Liver (tissue), 9 donors: Measurements from ENCODE around the gene IQSEC3. TPM values are rescaled to one million over a fixed set of nuclear protein-coding genes. Genes with fewer than 3 reads are reported as not detected.
"Not testable (repeated sequence)": the region's sequence is repeated elsewhere in the genome, so short reads cannot be mapped to it uniquely, and the experiment has no call there.

Source experiments
- DNase-seq: peaks from one replicate; pipeline ENCODE4 v3.0.0-alpha.2; 2017; ENCODE audit warnings: low spot score
- H3K27ac ChIP-seq, 2 donors: one replicate each; pipeline ENCODE4 v1.7.0; 2013; ENCODE audit warnings: inconsistent platforms in 2 of 2, low read length in 2 of 2, control low read depth in 1 of 2, low read depth in 1 of 2, mild to moderate bottlenecking in 1 of 2
- H3K27me3 ChIP-seq, 4 donors: one replicate each; pipeline versions ENCODE4 v1.6.1 to v1.7.0; 2013; ENCODE audit warnings: low read length in 3 of 4, inconsistent platforms in 1 of 4, mild to moderate bottlenecking in 1 of 4, moderate library complexity in 1 of 4; ENCODE audit not compliant: control insufficient read depth in 4 of 4, insufficient read depth in 4 of 4
- H3K36me3 ChIP-seq, 4 donors: one replicate each; pipeline versions ENCODE4 v1.6.1 to v1.7.0; 2013; ENCODE audit warnings: low read length in 3 of 4, mild to moderate bottlenecking in 3 of 4, low read depth in 1 of 4, moderate library complexity in 1 of 4; ENCODE audit not compliant: control insufficient read depth in 4 of 4, insufficient read depth in 3 of 4
- H3K4me1 ChIP-seq, 4 donors: one replicate each; pipeline versions ENCODE4 v1.6.1 to v1.7.0; 2013; ENCODE audit warnings: low read length in 3 of 4, mild to moderate bottlenecking in 3 of 4, moderate library complexity in 1 of 4; ENCODE audit not compliant: control insufficient read depth in 4 of 4, insufficient read depth in 4 of 4
- H3K4me3 ChIP-seq, 3 donors: one replicate each; pipeline versions ENCODE4 v1.6.1 to v1.7.0; 2013; ENCODE audit warnings: low read length in 3 of 3, control low read depth in 1 of 3, low read depth in 1 of 3, mild to moderate bottlenecking in 1 of 3
- H3K9ac ChIP-seq, 2 donors: one replicate each; pipeline ENCODE4 v1.7.0; 2013; ENCODE audit warnings: low read length in 2 of 2, mild to moderate bottlenecking in 2 of 2, moderate library complexity in 2 of 2, control low read depth in 1 of 2, low read depth in 1 of 2
- H3K9me3 ChIP-seq, 4 donors: one replicate each; pipeline versions ENCODE4 v1.6.1 to v1.7.0; 2013; ENCODE audit warnings: low read length in 3 of 4; ENCODE audit not compliant: control insufficient read depth in 4 of 4
- FOXA2 ChIP-seq: IDR thresholded peaks from 2 replicates; pipeline ENCODE4 v1.6.1; 2016; ENCODE audit warnings: antibody characterized with exemption
- GABPA ChIP-seq, 2 donors: IDR thresholded peaks in 1 of 2; conservative IDR thresholded peaks in 1 of 2; 2 replicates each; pipeline ENCODE4 v1.6.1; 2016; ENCODE audit warnings: antibody characterized with exemption in 2 of 2, mild to moderate bottlenecking in 1 of 2, moderate library complexity in 1 of 2
- HNF4G ChIP-seq: IDR thresholded peaks from 2 replicates; pipeline ENCODE4 v1.6.1; 2016; ENCODE audit warnings: antibody characterized with exemption
- MAX ChIP-seq: IDR thresholded peaks from 2 replicates; pipeline ENCODE4 v1.6.1; 2016; ENCODE audit warnings: antibody characterized with exemption
- NR2F2 ChIP-seq: IDR thresholded peaks from 2 replicates; pipeline ENCODE4 v1.6.1; 2016; ENCODE audit warnings: antibody characterized with exemption
- RAD21 ChIP-seq, 2 donors: IDR thresholded peaks; 2 replicates each; pipeline ENCODE4 v1.6.1; 2016; ENCODE audit warnings: antibody characterized with exemption in 2 of 2, mild to moderate bottlenecking in 2 of 2
- RXRA ChIP-seq, 2 donors: IDR thresholded peaks; 2 replicates each; pipeline ENCODE4 v1.6.1; 2017 to 2018; ENCODE audit warnings: antibody characterized with exemption in 2 of 2, mild to moderate bottlenecking in 1 of 2
- TAF1 ChIP-seq: conservative IDR thresholded peaks from 2 replicates; pipeline ENCODE4 v1.6.1; 2016; ENCODE audit warnings: antibody characterized with exemption, mild to moderate bottlenecking
- YY1 ChIP-seq: IDR thresholded peaks from 2 replicates; pipeline ENCODE4 v1.6.1; 2016; ENCODE audit warnings: antibody characterized with exemption, mild to moderate bottlenecking
- WGBS: extraction: QIAGEN DNeasy Blood & Tissue Kit; methylation state at CpG from one replicate; pipeline ENCODE4 v1.1.7; 2013; 5-methylcytosine and 5-hydroxymethylcytosine counted together
- polyA plus RNA-seq, 2 donors: library from polyadenylated mRNA; stranded (reverse) in 1 of 2; unstranded in 1 of 2; fragments of 200-250 nt in 1 of 2; fragments of >200 nt in 1 of 2; fragmentation: Nextera tagmentation in 1 of 2; extraction: Ambion mirVana in 1 of 2; gene quantifications; one replicate each; pipeline versions ENCODE4 v1.2.1 to v1.2.3, GENCODE V29; 2013 to 2015
- total RNA-seq, 2 donors: library from RNA; depleted of rRNA; stranded (reverse); fragments of >200 nt; gene quantifications; one replicate each; pipeline ENCODE4 v1.2.3, GENCODE V29; 2014
- TF ChIP-seq, protein P1 (sequence below): IDR thresholded peaks from 2 replicates; pipeline ENCODE4 v1.6.1; 2016; ENCODE audit warnings: antibody characterized with exemption
- TF ChIP-seq, protein P2 (sequence below): fragments of 150-350 bp; IDR thresholded peaks from 2 replicates; pipeline ENCODE4 v1.5.1; 2017; ENCODE audit warnings: improper control_type of control experiment, low read depth, low read length; ENCODE audit not compliant: missing input control
- donor health status: healthy.
- donor health status: healthy.
- donor health status: healthy.
- donor health status: healthy.
- donor health status: healthy.

IQSEC3 gene
- total and polyA plus RNA-seq, 4 donors = under 0.01 to 0.79 (median 0.48) TPM

- not testable (repeated sequence) for DNase-seq, H3K36me3 ChIP-seq, H3K4me1 ChIP-seq, H3K9ac ChIP-seq, H3K27ac ChIP-seq, H3K4me3 ChIP-seq, H3K9me3 ChIP-seq, H3K27me3 ChIP-seq
- 90% methylated on average over 10 of the region's 10 CpGs for WGBS
Observed at GRCh38 chr12:76102-76501, 9.5 kb downstream of the IQSEC3 start.

- H3K36me3 ChIP-seq, H3K27me3 ChIP-seq, DNase-seq, H3K27ac ChIP-seq, H3K9ac ChIP-seq, H3K4me3 ChIP-seq, H3K4me1 ChIP-seq, H3K9me3 ChIP-seq: not testable (repeated sequence)
- WGBS = 95% methylated on average over 7 of the region's 8 CpGs
Observed at GRCh38 chr12:76551-76950, 10.0 kb downstream of the IQSEC3 start.

GRCh38 chr12:77101-77719 is 10.6 kb downstream of the IQSEC3 start:
- WGBS = 77% methylated on average over 11 of the region's 26 CpGs
- H3K9ac ChIP-seq, H3K27me3 ChIP-seq, H3K4me3 ChIP-seq, H3K36me3 ChIP-seq, H3K9me3 ChIP-seq, H3K4me1 ChIP-seq, H3K27ac ChIP-seq, DNase-seq: not testable (repeated sequence)

GRCh38 chr12:77769-78383 is 11.3 kb downstream of the IQSEC3 start:
- H3K27ac ChIP-seq, H3K36me3 ChIP-seq, H3K27me3 ChIP-seq, H3K9ac ChIP-seq, H3K4me1 ChIP-seq, DNase-seq, H3K9me3 ChIP-seq: not testable (repeated sequence)
- peak overlapping the region in 1 of 3 donors; percentile 36 for H3K4me3 ChIP-seq
- WGBS = 4% methylated on average over 63 of the region's 82 CpGs

DNA sequence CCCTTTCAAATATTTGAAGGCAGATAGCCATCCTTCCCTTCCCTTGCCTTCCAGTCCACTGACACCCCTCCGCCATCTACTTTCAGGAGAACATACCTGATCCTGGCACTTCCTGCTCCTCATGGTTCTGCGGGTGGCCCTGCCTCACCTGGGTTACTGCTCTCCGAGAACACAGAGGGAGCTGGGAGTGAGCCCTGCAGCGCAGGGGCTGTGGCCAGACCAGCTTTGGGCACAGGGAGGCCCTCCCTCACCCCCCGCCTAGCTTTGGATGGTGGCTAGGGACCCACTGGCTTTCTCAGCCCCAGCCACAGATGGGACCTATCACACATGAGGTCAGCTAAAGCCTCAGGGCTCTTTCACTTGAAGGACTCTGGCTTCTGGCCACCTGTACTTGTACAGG is 12.4 kb downstream of the IQSEC3 start:
- no peak overlapping the region for H3K27ac ChIP-seq
- no peak overlapping the region for H3K4me3 ChIP-seq
- H3K9ac ChIP-seq = no peak overlapping the region
- H3K27me3 ChIP-seq = peaks cover 0 to 2% (median 0%) of the 10 kb centered on the region in 4 donors
- H3K9me3 ChIP-seq = no peaks in the 10 kb centered on the region
- 81% methylated on average over 5 of the region's 5 CpGs for WGBS
- peaks cover 0 to 1% (median 0%) of the 10 kb centered on the region in 4 donors for H3K4me1 ChIP-seq
- H3K36me3 ChIP-seq = no peaks in the 10 kb centered on the region
- DNase-seq = no peak
- TF ChIP-seq TAF1 (no peak), GABPA (IDR thresholded peaks at IDR 0.05 in 1 of 2, conservative IDR thresholded peaks at IDR 0.05 in 1 of 2) (no peak), HNF4G (no peak), NR2F2 (no peak), RAD21 (IDR thresholded peaks at IDR 0.05) (no peak), YY1 (no peak), FOXA2 (no peak), MAX (no peak), RXRA (IDR thresholded peaks at IDR 0.05) (no peak)
- TF ChIP-seq, protein P1, sequence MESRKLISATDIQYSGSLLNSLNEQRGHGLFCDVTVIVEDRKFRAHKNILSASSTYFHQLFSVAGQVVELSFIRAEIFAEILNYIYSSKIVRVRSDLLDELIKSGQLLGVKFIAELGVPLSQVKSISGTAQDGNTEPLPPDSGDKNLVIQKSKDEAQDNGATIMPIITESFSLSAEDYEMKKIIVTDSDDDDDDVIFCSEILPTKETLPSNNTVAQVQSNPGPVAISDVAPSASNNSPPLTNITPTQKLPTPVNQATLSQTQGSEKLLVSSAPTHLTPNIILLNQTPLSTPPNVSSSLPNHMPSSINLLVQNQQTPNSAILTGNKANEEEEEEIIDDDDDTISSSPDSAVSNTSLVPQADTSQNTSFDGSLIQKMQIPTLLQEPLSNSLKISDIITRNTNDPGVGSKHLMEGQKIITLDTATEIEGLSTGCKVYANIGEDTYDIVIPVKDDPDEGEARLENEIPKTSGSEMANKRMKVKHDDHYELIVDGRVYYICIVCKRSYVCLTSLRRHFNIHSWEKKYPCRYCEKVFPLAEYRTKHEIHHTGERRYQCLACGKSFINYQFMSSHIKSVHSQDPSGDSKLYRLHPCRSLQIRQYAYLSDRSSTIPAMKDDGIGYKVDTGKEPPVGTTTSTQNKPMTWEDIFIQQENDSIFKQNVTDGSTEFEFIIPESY = no peak
- TF ChIP-seq, protein P2, sequence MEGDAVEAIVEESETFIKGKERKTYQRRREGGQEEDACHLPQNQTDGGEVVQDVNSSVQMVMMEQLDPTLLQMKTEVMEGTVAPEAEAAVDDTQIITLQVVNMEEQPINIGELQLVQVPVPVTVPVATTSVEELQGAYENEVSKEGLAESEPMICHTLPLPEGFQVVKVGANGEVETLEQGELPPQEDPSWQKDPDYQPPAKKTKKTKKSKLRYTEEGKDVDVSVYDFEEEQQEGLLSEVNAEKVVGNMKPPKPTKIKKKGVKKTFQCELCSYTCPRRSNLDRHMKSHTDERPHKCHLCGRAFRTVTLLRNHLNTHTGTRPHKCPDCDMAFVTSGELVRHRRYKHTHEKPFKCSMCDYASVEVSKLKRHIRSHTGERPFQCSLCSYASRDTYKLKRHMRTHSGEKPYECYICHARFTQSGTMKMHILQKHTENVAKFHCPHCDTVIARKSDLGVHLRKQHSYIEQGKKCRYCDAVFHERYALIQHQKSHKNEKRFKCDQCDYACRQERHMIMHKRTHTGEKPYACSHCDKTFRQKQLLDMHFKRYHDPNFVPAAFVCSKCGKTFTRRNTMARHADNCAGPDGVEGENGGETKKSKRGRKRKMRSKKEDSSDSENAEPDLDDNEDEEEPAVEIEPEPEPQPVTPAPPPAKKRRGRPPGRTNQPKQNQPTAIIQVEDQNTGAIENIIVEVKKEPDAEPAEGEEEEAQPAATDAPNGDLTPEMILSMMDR = no peak
